Smooth muscle cell (in vitro differentiated cells): ENCODE results near the gene UPF3A. TPM values are rescaled to one million over a fixed set of nuclear protein-coding genes. Genes with fewer than 3 reads are reported as not detected.

ENCODE experiments used
- DNase-seq: peaks from one replicate; lab custom pipeline; 2025; ENCODE audit not compliant: unreplicated experiment; lab: John Stamatoyannopoulos, UW
- H2AFZ ChIP-seq: fragments of 200-600 bp; sonication (generic); 2 replicates; pipeline ENCODE4 v1.6.0; 2016; ENCODE audit warnings: antibody characterized with exemption, low read depth, mild to moderate bottlenecking
- H3F3A ChIP-seq: fragments of 200-600 bp; sonication (generic); 2 replicates; pipeline ENCODE4 v1.6.0; 2017; ENCODE audit warnings: antibody characterized with exemption, low read depth
- H3K27ac ChIP-seq: fragments of 200-600 bp; sonication (generic); 2 replicates; pipeline ENCODE4 v1.5.1; 2016; ENCODE audit warnings: low read depth, mild to moderate bottlenecking
- H3K27me3 ChIP-seq: fragments of 200-600 bp; sonication (generic); 2 replicates; pipeline ENCODE4 v1.6.1; 2016; ENCODE audit warnings: low read depth, mild to moderate bottlenecking
- H3K36me3 ChIP-seq: fragments of 200-600 bp; sonication (generic); 2 replicates; pipeline ENCODE4 v1.5.1; 2016; ENCODE audit warnings: low read depth
- H3K4me1 ChIP-seq: fragments of 200-600 bp; sonication (generic); 2 replicates; pipeline ENCODE4 v1.5.1; 2016; ENCODE audit warnings: low read depth
- H3K4me2 ChIP-seq: fragments of 200-600 bp; sonication (generic); 2 replicates; pipeline ENCODE4 v1.6.0; 2016; ENCODE audit warnings: mild to moderate bottlenecking
- H3K4me3 ChIP-seq: fragments of 200-600 bp; sonication (generic); 2 replicates; pipeline ENCODE4 v1.5.1; 2016; ENCODE audit warnings: mild to moderate bottlenecking
- H3K79me2 ChIP-seq: fragments of 200-600 bp; sonication (generic); 2 replicates; pipeline ENCODE4 v1.6.0; 2016; ENCODE audit warnings: low read depth, mild to moderate bottlenecking
- H3K9ac ChIP-seq: fragments of 200-600 bp; sonication (generic); 2 replicates; pipeline ENCODE4 v1.6.0; 2016; ENCODE audit warnings: low read depth
- H3K9me3 ChIP-seq: fragments of 200-600 bp; sonication (generic); replicated peaks from 2 replicates; pipeline ENCODE4 v1.5.1; 2016; ENCODE audit warnings: low read depth
- H4K20me1 ChIP-seq: fragments of 200-600 bp; sonication (generic); 2 replicates; pipeline ENCODE4 v1.6.0; 2016; ENCODE audit warnings: low read depth
- CTCF ChIP-seq: fragments of 200-600 bp; sonication (generic); IDR thresholded peaks from 2 replicates; pipeline ENCODE4 v1.5.1; 2017; ENCODE audit warnings: borderline replicate concordance, mild to moderate bottlenecking, antibody characterized with exemption; ENCODE audit not compliant: insufficient read depth, poor library complexity, severe bottlenecking
- whole genome bisulfite sequencing: methylation state at CpG from one replicate; pipeline ENCODE4 v1.1.7; 2016; ENCODE audit warnings: low lambda C conversion rate; 5-methylcytosine and 5-hydroxymethylcytosine counted together
- polyA plus RNA-seq: library from polyadenylated mRNA; unstranded; fragments of >200 nt; fragmentation: Nextera tagmentation; extraction: Ambion mirVana; gene quantifications from 2 replicates; pipeline ENCODE4 v1.2.1, GENCODE V29; 2016
- total RNA-seq: library from RNA; depleted of rRNA; stranded (reverse); fragments of >200 nt; gene quantifications from 2 replicates; pipeline ENCODE4 v1.2.3, GENCODE V29; 2014

The UPF3A gene
- total and polyA plus RNA-seq, 2 experiments from 2014 or later: 22.4 to 34.1 TPM

DNA sequence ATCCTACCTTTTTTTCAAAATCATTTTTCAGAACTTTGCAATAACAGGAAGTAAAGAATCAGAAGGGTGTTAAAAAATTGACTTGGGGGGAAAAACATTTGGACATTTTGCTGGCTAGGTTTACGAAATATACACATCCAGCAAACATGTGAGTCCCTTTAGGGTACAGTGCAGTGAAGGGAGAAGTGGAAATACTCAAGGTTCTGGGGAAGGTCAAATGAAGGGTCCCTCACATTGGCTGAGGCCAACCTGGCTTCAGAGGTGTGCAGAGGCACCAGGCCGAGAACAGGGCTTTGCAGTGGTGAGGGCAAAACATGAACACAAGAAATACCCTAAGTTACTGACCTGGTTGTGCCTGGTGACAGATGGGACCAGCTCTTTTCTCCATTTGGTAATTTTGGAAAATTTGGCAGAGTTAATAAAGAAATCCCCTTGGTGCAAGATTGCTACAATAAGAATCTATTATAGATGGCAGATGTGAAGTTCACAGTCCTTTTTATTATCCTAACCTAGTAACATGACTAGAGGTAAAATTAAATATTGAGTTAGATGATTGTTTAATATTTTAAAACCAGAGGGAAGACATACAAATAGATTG, 1.5 kb upstream of the UPF3A start:
- H2AFZ ChIP-seq: no peak overlapping the region

GRCh38 chr13:114282041-114282670, 755 bp downstream of the UPF3A start:
- Histone ChIP-seq H3K27me3 (no peaks in the 10 kb centered on the region), H3K27ac (peak overlapping the region; percentile 99), H3K9ac (peak overlapping the region; percentile 99), H3K36me3 (no peaks in the 10 kb centered on the region), H3K79me2 (peaks cover 42% of the 10 kb centered on the region), H3K4me2 (peak overlapping the region; percentile 89), H4K20me1 (peaks cover 4% of the 10 kb centered on the region), H2AFZ (peak overlapping the region; percentile 95), H3F3A (peaks cover 27% of the 10 kb centered on the region), H3K9me3 (no peaks in the 10 kb centered on the region), H3K4me1 (peaks cover 24% of the 10 kb centered on the region), H3K4me3 (peak overlapping the region; percentile 70)
- TF ChIP-seq CTCF: no peak
- DNase-seq: peak; percentile 35
- under 1% methylated on average over 47 of the region's 50 CpGs for WGBS

More for the DNA sequence above, 1.5 kb upstream of the UPF3A start:
- Histone ChIP-seq H3K9me3 (no peaks in the 10 kb centered on the region), H3K79me2 (peaks cover 27% of the 10 kb centered on the region), H3F3A (peaks cover 18% of the 10 kb centered on the region), H3K27me3 (no peaks in the 10 kb centered on the region), H4K20me1 (peaks cover 4% of the 10 kb centered on the region), H3K36me3 (no peaks in the 10 kb centered on the region), H3K9ac (no peak overlapping the region), H3K27ac (peak overlapping the region; percentile 99), H3K4me1 (peaks cover 20% of the 10 kb centered on the region), H3K4me2 (peak overlapping the region; percentile 89), H3K4me3 (peak overlapping the region; percentile 70)
- WGBS: 95% methylated on average over 2 of the region's 2 CpGs
- TF ChIP-seq CTCF: no peak
- no peak for DNase-seq

- peaks cover 27% of the 10 kb centered on the region for H3F3A ChIP-seq
- H3K4me2 ChIP-seq: peak overlapping the region; percentile 48
- peaks cover 24% of the 10 kb centered on the region for H3K4me1 ChIP-seq
- WGBS: 44% methylated on average over 3 of the region's 3 CpGs
- H2AFZ ChIP-seq: no peak overlapping the region
- H3K36me3 ChIP-seq: no peaks in the 10 kb centered on the region
- peak overlapping the region; percentile 0 for H3K27ac ChIP-seq
- DNase-seq: no peak
- peaks cover 4% of the 10 kb centered on the region for H4K20me1 ChIP-seq
- H3K4me3 ChIP-seq: peak overlapping the region; percentile 9
- H3K27me3 ChIP-seq: no peaks in the 10 kb centered on the region
- TF ChIP-seq CTCF: no peak
- H3K9ac ChIP-seq: no peak overlapping the region
- peaks cover 52% of the 10 kb centered on the region for H3K79me2 ChIP-seq
- no peaks in the 10 kb centered on the region for H3K9me3 ChIP-seq
Observed at GRCh38 chr13:114283576-114283975, 2.2 kb downstream of the UPF3A start.

DNA sequence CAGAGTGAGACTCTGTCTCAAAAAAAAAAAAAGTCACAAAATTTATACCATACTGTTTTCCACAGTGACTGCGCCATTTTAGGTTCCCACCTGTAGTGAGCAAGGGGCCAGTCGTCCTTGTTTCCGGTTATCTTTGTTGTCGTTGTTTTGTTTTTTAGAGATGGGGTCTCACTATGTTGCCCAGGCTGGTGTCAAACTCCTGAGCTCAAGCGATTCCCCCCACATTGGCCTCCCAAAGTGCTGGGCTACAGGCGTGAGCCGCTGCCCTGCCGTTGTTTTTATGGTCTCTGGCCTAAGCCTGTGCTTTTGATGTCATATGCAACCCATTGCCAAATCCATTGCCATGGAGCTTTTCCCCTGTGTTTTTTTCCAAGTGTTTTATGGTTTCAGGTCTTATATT, 3.3 kb downstream of the UPF3A start:
- H3K27me3 ChIP-seq: no peaks in the 10 kb centered on the region
- H3K9me3 ChIP-seq: no peaks in the 10 kb centered on the region
- no peak overlapping the region for H3K4me3 ChIP-seq
- TF ChIP-seq CTCF: no peak
- H2AFZ ChIP-seq: no peak overlapping the region
- no peak for DNase-seq
- peaks cover 59% of the 10 kb centered on the region for H3K79me2 ChIP-seq
- 98% methylated on average over 8 of the region's 8 CpGs for WGBS
- H3K36me3 ChIP-seq: no peaks in the 10 kb centered on the region
- H3F3A ChIP-seq: peaks cover 19% of the 10 kb centered on the region
- H3K27ac ChIP-seq: peak overlapping the region; percentile 84
- peaks cover 24% of the 10 kb centered on the region for H3K4me1 ChIP-seq
- peaks cover 7% of the 10 kb centered on the region for H4K20me1 ChIP-seq
- H3K9ac ChIP-seq: no peak overlapping the region
- no peak overlapping the region for H3K4me2 ChIP-seq
